NB4 (cell line): ENCODE results near the gene EI24.

ENCODE experiments used
- CTCF ChIP-seq: IDR thresholded peaks from one replicate; pipeline ENCODE4 v1.5.1; 2012; ENCODE audit warnings: low read depth, low read length
- MAX ChIP-seq: IDR thresholded peaks from 2 replicates; pipeline ENCODE4 v1.6.1; 2011; ENCODE audit warnings: low read depth, low read length
- MYC ChIP-seq: IDR thresholded peaks from 2 replicates; pipeline ENCODE4 v1.6.1; 2011; ENCODE audit warnings: low read depth, low read length
- POLR2A ChIP-seq: IDR thresholded peaks from 2 replicates; pipeline ENCODE4 v1.6.1; 2011; ENCODE audit warnings: mild to moderate bottlenecking; ENCODE audit not compliant: insufficient read length; ENCODE audit errors: extremely low read depth

GRCh38 chr11:125559888-125560287 is 9.4 kb upstream of the EI24 start:
- TF ChIP-seq CTCF (no peak), POLR2A (no peak), MAX (no peak), MYC (no peak)
